NCI-H510A (cell line): ENCODE measurements around the gene DRD2.

Experiments used
- DNase-seq: peaks from one replicate; lab custom pipeline; 2025; lab: John Stamatoyannopoulos, UW

DRD2 gene

DNA sequence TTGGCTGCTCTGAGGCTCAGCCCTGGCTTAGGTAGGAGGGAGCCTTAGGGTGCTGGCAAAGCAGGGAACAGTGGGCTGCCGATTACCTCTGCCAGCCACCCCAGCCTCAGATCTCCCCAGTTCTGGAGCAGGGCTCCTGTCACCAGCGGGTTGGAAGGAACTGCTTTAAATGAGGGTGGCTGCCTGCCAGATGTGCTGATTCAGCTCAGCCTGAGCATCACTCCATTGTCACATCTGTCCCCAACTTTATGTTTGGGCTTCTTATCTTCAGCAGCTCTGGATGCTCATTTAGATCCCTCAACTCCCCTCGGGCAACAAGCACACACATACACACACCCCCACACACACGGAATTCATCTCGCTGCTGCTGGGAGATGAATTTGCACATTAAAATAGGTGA is 104.6 kb downstream of the DRD2 start:
- DNase-seq: no peak

GRCh38 chr11:113369411-113369810 is 105.8 kb downstream of the DRD2 start:
- no peak for DNase-seq

DNA sequence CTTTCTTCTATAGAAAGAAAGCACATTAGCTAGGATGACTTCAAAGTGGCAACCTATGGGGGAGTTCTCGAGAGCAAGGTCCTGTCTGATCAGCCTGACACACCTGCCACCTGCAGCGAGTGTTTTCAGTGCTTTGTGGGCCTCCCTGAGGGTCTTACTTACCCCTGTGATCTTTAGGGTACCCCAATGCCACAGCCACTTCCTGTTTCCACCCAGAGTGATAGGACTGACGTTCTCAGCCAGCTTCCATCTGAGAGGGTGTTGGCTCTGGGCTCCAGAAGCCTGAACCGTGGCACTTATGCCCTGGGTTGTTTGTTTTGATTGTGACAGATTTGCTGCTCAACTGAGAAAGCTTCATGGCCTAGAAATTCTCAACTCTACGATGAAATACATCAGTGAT is 109.3 kb downstream of the DRD2 start:
- DNase-seq: peak; percentile 24

DNA sequence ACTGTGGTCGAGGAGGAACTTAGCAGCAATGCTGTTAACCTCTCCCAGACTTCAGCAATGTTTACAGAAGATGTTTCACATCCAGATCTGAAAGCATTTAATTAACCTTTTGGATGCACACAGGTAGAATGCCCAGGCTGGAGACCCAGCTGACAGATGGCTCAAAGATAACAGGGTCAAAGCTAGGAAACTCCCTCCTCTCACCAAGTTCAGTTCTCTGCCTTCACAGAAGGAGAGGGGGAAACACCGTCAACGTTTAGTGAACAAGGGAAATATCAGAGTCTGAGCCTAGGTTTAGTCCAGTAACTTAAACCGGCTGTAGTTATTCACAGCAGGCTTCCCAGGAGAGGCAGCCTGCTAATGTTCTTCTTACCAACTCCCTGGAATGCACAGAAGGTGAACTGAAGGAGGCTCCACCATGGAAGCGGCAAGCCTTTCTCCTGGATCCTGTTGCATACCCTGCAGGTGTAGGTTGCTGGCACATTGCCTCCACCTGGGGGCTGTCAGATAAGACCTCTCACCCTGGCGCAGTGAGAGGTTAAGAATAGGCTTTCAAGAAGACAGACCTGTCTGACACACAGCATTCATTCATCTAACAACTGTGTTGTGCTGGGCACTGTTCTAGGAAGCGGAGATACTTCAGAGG is 111.1 kb downstream of the DRD2 start:
- no peak for DNase-seq

DNA sequence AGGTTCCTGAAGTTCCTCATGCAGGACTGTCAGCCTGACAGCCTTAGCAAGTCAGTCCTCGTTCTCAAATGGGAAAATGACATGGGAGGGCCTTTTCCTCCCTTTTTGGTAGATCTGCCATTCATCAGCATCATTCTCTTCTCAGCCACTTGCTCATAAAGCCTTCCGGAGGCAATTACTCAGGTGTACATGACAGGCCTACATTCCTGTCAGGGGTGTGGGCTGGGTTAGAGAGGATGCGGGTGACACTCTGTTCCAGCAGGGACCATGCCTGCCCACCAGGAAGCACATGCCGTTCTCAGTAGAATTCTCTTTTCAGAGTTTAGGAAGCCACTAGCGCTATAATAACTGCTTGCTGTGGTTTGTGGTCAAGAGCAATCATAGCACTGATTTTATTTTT is 111.8 kb downstream of the DRD2 start:
- DNase-seq: no peak
